Measurements from ENCODE around the gene TRAPPC13. TPM values are rescaled to one million over a fixed set of nuclear protein-coding genes. Genes with fewer than 3 reads are reported as not detected.

The TRAPPC13 gene
- total and polyA plus RNA-seq, 2 of the 4 experiments (the other 2 are of a cell fraction) = 10.1 to 17.2 TPM

DNA sequence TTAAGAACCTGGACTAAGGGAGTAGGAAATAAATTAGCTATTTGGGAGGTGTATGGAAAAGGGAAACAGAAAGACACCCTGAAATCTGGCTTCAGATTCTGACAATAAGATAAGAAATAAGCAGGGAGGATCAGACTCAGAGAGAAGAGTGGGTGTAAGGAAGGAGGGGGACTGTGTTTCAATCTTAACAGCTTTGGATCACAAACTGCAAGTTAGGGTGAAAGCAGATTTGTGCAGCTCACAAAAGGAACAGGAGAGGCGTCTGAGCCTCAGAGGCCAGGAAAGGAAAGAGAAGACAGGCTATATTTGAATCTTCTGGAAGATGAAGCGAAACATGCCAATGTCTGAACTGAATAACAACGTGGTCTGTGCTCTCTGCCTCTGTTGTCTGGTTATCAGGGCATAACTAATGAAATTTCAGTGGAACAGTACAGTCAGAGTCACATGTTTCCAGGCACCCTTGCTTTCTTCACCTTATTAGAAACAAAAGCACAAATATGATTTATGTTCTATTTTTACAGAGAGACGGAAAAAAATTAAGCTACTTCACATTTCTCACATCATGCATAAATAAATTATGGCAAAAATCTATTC lies 70.4 kb downstream of the TRAPPC13 start:
- Histone ChIP-seq H3K36me3 (ENCODE audit: control insufficient read depth, insufficient read depth, low read length) (peaks cover 5% of the 10 kb centered on the region; the same call in 1 of the 2 replicates), H3K18ac (ENCODE audit: low read depth, low read length) (no peak overlapping the region), H3K9ac (ENCODE audit: low read depth, low read length) (no peak overlapping the region), H3K56ac (ENCODE audit: extremely low read depth, insufficient read depth, low read length) (no peak overlapping the region), H4K5ac (ENCODE audit: low read depth, low read length) (no peak overlapping the region), H2AK5ac (ENCODE audit: low read depth, low read length) (no peak overlapping the region), H2BK5ac (ENCODE audit: low read depth, low read length, poor library complexity, severe bottlenecking) (no peak overlapping the region), H3K4ac (ENCODE audit: low read depth, low read length) (no peak overlapping the region), H3K9me3 (ENCODE audit: control insufficient read depth, insufficient read depth, low read length) (no peaks in the 10 kb centered on the region), H2AK9ac (replicated peaks; ENCODE audit: low read depth, low read length, poor library complexity) (no peak overlapping the region), H4K91ac (ENCODE audit: insufficient read depth, low read depth, low read length) (no peak overlapping the region), H2BK20ac (ENCODE audit: low read depth, low read length) (no peak overlapping the region), H2BK15ac (ENCODE audit: low read depth, low read length) (no peak overlapping the region), H3K9me1 (ENCODE audit: insufficient read depth, low read length) (peaks cover 4% of the 10 kb centered on the region), H3K27me3 (ENCODE audit: control insufficient read depth, insufficient read depth, low read length) (no peaks in the 10 kb centered on the region), H4K8ac (ENCODE audit: low read depth in 2 of 2, low read length in 2 of 2) (no peak overlapping the region), H3K27ac (ENCODE audit: insufficient read depth, low read length) (no peak overlapping the region), H3K4me1 (ENCODE audit: control insufficient read depth, insufficient read depth, low read length) (no peaks in the 10 kb centered on the region), H3K4me3 (ENCODE audit: insufficient read depth, low read depth, low read length) (no peak overlapping the region), H3K79me1 (ENCODE audit: low read depth in 1 of 2, low read length in 2 of 2) (peaks cover 0 to 4% of the 10 kb centered on the region in 2 experiments; a peak in 3 of 4 replicates), H2BK120ac (ENCODE audit: low read depth, low read length) (no peak overlapping the region), H3K4me2 (ENCODE audit: low read depth, low read length) (no peak overlapping the region), H2AFZ (replicated peaks; ENCODE audit: low read length, poor library complexity) (no peak overlapping the region), H4K20me1 (ENCODE audit: insufficient read depth, low read length) (no peaks in the 10 kb centered on the region), H3K14ac (replicated peaks; ENCODE audit: low read depth, low read length) (no peak overlapping the region), H3K23ac (ENCODE audit: low read depth, low read length) (no peak overlapping the region)
- no peak for ATAC-seq (ENCODE audit: low read depth)
- CTCF ChIA-PET = no interaction called here
- 100% methylated on average over 1 of the region's 4 CpGs; no CpG with 5 or more reads in 1 of the 2 experiments for WGBS, 2 experiments (ENCODE audit: extremely low coverage in 2 of 2, insufficient read length in 1 of 2)
- POLR2A ChIA-PET (ENCODE audit: unreplicated experiment) = no interaction called here
- intact Hi-C loops (cut with micrococcal nuclease) = no loop called here
- dilution Hi-C loops (cut with HindIII; ENCODE audit: low sequenced_read_pairs, unreplicated experiment) = no loop called here
- TF ChIP-seq, protein P1, sequence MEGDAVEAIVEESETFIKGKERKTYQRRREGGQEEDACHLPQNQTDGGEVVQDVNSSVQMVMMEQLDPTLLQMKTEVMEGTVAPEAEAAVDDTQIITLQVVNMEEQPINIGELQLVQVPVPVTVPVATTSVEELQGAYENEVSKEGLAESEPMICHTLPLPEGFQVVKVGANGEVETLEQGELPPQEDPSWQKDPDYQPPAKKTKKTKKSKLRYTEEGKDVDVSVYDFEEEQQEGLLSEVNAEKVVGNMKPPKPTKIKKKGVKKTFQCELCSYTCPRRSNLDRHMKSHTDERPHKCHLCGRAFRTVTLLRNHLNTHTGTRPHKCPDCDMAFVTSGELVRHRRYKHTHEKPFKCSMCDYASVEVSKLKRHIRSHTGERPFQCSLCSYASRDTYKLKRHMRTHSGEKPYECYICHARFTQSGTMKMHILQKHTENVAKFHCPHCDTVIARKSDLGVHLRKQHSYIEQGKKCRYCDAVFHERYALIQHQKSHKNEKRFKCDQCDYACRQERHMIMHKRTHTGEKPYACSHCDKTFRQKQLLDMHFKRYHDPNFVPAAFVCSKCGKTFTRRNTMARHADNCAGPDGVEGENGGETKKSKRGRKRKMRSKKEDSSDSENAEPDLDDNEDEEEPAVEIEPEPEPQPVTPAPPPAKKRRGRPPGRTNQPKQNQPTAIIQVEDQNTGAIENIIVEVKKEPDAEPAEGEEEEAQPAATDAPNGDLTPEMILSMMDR (conservative IDR thresholded peaks at IDR 0.05; ENCODE audit: low read depth, low read length) = no peak
- TF ChIP-seq RCOR1 (IDR thresholded peaks at IDR 0.05; ENCODE audit: insufficient replicate concordance, low read length) (no peak), MAZ (IDR thresholded peaks at IDR 0.05; ENCODE audit: borderline replicate concordance, low read depth, low read length) (no peak)
- no peak for DNase-seq
- in situ Hi-C loops (cut with MboI; ENCODE audit: low sequenced_read_pairs) = no loop called here
- BruUV-seq (replicated peaks) = no TSS peak
